Left forelimb (tissue), 1 donor: ENCODE data around the gene CHEK1.
"Not testable (repeated sequence)": the region's sequence is repeated elsewhere in the genome, so short reads cannot be mapped to it uniquely, and the experiment has no call there.

Experiments used
- DNase-seq: peaks from one replicate; pipeline ENCODE4 v3.0.0-alpha.2; 2018; ENCODE audit warnings: low spot score

The CHEK1 gene

GRCh38 chr11:125701018-125701610 lies 76.2 kb downstream of the CHEK1 start:
- DNase-seq: no peak

- no peak for DNase-seq
Observed at GRCh38 chr11:125701858-125702621, 77.1 kb downstream of the CHEK1 start.

GRCh38 chr11:125704686-125705085 lies 79.7 kb downstream of the CHEK1 start:
- not testable (repeated sequence) for DNase-seq

- DNase-seq: no peak
Observed at GRCh38 chr11:125720781-125721180, 95.8 kb downstream of the CHEK1 start.

GRCh38 chr11:125724125-125724524 lies 99.2 kb downstream of the CHEK1 start:
- no peak for DNase-seq
